GM21737 (cell line): Measurements from ENCODE around the gene OR10H3.
"Not testable (repeated sequence)": the region's sequence is repeated elsewhere in the genome, so short reads cannot be mapped to it uniquely, and the experiment has no call there.

Source experiments
- ATAC-seq: cut with Tn5 transposase; IDR thresholded peaks from one replicate; pipeline ENCODE4 v1.9.1; 2021; ENCODE audit warnings: mild to moderate bottlenecking, moderate library complexity; ENCODE audit not compliant: unreplicated experiment

The OR10H3 gene

DNA sequence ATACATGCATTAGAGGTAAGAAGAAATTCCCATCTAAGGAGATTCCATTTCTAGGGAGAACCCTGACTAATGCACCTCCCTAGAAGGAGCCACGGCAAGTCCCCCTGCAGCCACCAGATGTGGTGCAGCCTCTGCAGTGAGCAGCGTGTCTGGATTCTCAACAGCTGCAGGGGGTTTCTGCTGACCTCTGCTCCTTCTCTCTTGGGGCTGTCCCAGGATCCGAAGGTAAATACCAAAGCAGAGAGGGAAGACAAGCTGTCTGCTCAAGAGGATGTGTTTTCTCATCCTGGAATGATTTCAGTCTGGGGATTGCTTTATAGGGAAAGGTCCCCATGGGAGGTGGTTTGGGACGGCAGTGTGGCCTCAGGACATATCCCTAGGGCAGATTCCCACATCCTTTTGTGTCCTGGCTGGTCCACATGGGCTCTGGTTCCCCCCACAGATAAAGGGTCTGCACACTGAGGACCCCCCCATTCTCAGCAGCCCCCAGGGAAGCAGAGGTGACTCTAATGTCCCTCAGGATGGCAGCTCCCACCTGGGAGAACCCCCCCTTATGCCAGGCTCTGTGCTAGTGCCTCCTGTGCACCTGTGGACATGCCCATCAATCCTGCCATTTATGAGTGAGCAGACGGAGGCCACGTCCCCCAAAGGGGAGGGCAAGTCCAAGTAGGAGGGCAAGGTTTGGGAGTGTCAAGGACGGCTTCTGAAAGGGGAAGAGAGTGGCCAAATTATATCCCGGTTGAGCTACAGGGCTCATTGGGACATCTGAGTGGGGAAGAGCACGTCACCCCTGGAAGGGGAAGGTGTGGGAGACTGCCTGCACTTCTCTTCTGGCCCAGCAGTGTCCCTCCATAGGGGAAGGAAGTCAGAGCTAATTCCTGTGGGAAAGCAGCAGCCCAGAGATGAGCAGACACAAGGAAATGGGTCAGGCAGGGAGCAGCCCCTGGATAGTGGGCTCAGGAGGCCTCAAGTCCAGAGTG lies 39.5 kb downstream of the OR10H3 start:
- ATAC-seq = no peak

DNA sequence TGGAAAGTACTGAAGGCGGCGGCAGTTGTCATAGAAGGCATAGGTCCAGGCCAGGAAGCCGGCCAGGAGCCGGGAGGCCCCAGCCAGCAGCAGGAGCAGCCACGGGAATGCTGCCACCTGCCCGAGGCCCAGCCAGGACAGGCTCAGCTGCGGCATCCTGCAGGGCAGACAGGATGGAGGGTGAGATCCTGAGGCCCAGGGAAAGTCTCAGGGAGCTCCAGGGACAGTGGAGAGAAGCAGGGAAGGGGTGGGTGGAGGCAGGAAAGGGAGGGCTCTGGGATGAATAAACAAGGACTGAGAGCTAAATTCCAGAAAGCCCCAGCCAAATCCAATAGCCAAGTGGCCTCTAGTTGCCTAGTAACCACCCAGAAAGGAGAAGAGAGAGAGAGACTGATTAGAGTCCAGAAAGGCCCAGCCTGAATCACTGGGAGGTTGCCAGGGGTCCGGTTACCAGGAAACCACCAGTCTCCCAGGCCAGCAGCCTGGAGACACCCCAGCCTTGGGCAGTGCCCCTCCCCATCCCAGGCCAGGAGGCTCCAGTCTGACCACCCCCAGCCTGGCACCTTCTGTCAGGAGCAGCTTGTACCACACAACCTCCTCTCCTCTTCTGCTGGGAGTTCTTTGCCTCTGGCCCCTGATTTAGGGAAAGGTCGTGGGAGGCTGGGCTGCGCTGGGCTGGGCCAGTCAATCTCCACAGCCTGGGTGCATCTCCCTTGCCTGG lies 42.1 kb downstream of the OR10H3 start:
- ATAC-seq = no peak

DNA sequence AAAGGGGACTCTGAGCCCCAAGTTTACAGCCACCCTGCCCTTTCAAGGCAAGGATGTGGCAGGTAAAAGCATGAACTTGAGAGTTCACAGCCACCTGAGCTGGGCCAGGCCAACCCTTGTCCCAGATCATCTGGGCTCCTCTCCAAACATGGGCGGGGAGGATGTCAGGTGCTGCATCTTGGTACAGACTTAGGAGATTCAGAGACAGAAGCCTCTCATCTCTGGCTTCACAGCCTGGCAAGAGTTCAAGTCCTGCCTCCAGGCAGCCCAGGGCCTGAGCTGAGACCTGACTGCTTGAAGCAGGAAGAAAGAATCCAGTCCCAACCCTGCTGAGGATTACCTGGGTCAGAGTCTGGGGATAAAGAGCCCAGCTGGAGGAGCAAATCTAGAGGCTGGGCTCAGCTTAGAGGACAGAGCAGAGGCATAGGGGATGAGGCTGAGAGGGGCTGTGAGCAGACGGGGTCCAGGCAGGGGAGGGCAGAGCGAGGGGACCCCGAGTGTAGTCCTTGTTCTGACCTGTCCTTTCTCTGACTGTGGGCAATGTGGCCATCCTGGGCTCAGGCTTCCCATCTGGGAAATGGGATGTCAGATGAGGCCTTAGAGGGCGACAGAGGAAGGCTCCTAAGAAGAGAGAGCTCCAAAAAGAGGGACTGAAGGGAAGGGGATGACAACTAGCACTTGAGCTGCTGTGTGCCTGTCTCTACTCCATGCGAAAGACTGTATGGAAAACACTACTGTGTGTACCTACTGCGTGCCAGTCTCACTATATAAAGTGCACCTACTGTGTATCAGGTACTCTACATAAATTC lies 43.0 kb downstream of the OR10H3 start:
- ATAC-seq = no peak

DNA sequence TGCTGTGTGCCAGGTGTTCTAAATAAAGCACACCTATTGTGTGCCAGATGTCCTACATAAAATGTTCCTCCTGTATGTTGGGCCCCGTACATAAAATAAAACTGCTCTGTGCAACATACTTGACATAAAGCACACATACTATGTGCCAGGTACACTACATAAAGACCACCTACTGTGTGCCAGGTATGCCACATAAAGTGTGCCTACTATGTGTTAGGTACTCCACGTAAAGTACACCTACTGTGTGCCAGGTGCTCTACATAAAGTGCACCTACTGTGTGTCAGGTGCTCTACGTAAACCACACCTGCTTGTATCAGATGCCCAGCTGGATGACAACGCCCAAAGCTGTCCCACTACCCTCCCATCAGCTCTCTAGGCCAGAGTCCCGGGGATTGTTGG lies 43.9 kb downstream of the OR10H3 start:
- no peak for ATAC-seq

DNA sequence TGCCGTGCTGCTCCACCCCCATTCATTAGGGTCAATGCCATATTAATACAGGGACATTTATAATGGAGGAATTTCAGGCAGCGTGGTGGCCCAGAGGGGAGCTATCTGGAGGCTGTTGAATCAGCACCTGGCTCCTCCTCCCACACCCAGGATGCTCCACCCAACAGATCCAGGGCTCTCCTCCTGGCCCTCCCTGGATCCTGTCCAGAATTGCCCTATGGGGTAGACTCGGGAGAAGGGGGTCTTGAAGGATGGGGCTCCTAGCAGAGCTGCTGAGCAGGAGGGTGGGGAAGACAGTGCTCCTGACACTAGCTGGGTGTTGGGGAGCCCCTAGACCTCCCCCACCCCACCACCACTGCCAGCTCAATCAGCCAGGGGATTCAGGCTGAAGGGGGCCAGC lies 44.4 kb downstream of the OR10H3 start:
- no peak for ATAC-seq

DNA sequence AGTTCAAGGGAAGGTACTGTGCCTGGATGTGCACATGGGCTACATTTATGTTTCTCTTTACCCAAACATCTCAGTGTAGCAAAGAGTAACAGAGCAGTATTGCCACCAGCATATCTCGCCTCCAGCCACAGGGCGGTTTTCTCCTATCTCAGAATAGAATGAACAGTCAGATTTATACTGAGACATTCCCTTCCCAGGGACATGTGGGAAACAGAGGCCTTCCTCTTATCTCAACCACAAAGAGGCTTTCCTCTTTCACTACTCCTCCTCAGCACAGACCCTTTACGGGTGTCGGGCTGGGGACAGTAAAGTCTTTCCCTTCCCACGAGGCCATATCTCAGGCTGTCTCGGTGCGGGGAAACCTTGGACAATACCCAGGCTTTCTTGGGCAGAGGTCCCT lies 45.1 kb downstream of the OR10H3 start:
- not testable (repeated sequence) for ATAC-seq

DNA sequence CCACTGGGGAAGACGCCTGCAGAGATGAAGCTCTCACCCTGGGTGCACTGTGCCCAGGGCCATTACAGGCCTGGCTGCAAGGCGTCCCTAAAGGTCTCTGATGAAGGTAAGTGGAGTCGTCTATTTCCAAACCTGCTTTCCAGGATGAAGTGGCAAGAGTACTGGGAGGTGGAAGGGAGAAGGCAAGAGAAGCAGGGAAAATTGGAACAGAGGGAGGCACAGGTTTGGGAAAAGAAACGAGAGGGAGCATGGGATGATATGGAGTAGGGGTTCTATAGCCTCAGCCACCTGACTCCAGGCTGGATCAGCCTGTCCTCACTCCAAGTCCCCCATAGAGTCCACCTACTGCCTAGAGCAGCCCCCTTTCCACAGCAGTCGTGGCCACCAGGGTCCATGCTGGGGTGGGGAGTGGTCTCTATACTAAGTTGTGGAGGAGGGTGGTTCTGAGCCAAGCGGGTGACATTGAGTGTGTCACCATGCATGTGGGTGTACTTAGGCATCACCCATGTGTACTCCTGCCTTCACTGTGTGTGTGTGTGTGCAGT lies 49.9 kb downstream of the OR10H3 start, which contains the start of gene OR10H5:
Gene OR10H5 (plus strand): TSS at position 51 of the 545 bp plus-strand sequence. CDS start 6,388 bp downstream, outside the sequence.
- ATAC-seq = no peak

DNA sequence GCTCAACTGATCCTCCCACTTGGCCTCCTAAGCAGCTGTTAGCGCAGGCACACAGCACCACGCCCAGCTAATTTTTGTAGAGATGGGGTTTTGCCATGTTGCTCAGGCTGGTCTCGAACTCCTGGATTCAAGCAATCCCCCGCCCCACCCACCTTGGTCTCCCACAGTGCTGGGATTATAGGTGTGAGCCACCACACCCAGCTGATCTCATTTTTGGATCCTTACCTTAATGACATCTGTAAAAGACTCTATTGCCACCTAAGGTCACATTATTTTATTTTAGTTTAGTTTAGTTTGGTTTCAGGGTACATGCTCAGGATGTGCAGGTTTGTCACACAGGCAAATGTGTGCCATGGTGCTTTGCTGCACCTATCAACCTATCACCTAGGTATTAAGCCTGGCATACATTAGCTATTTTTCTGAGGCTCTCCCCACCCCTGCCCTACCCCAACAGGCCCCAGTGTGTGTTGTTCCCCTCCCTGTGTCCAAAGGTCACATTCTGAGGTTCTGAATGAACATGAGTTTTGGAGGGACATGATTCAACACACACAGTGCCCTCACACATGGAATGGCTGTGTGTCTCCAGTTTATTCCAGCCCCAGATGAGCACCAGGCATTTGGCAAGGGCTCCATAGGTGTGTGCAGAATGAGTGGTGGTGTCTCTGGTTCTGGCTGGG lies 50.9 kb downstream of the OR10H3 start:
- no peak for ATAC-seq

DNA sequence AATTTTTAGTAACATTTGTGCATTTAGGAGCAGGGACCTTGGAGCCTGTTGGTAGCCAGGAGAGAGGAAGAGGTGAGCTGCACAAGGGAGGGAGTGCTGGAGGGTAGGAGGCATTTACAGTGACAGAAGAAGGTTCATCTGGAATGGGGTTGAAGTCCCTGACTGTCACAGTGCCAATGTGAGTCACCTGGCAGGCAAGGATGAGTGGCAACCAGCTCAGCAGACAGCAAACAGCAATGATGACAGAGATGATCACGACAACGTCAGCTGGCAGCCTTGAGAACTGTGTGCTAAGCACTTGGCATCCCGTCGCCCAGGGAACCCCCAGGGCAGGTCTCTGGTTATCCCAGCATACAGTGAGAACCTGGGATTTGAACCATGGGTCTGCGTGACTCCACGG lies 52.3 kb downstream of the OR10H3 start:
- no peak for ATAC-seq
